H1 (cell line): Measurements from ENCODE around the gene C5orf52. TPM values are rescaled to one million over a fixed set of nuclear protein-coding genes. Genes with fewer than 3 reads are reported as not detected.

ENCODE experiments used
- CTCF ChIA-PET: fragments of 300-600 bp; sonication (Branson Sonifier 250); formaldehyde crosslinking; loops from one replicate; lab custom pipeline; 2021; ENCODE audit not compliant: partially characterized antibody; lab: Charles Lee
- POLR2A ChIA-PET: fragments of 300-600 bp; sonication (Branson Sonifier 250); formaldehyde crosslinking; loops from one replicate; lab custom pipeline; 2021; ENCODE audit warnings: inconsistent platforms; ENCODE audit not compliant: partially characterized antibody; lab: Charles Lee
- DNase-seq, 2 experiments: peaks; one replicate each; pipeline versions ENCODE4 v3.0.0 to v3.0.0-alpha.2; 2010 to 2022; ENCODE audit warnings: low spot score in 2 of 2, low read depth in 1 of 2, mixed read lengths in 1 of 2
- FAIRE-seq: peaks from 2 replicates; lab custom pipeline; 2011; peaks lifted over from hg19 to GRCh38; lab: Jason Lieb, UNC
- H2AFZ ChIP-seq: 2 replicates; pipeline ENCODE4 v1.8.1; 2012; ENCODE audit warnings: low read length, inconsistent platforms
- H2AK5ac ChIP-seq: 2 replicates; pipeline ENCODE4 v1.6.1; 2013; ENCODE audit warnings: low read depth, low read length
- H2BK120ac ChIP-seq: replicated peaks from 2 replicates; pipeline ENCODE3; 2013; ENCODE audit warnings: low read depth, low read length, inconsistent platforms
- H2BK12ac ChIP-seq: 2 replicates; pipeline ENCODE4 v1.6.1; 2013; ENCODE audit warnings: low read depth, low read length
- H2BK15ac ChIP-seq: 2 replicates; pipeline ENCODE4 v1.6.1; 2013; ENCODE audit warnings: low read length
- H2BK20ac ChIP-seq: 2 replicates; pipeline ENCODE4 v1.6.1; 2013; ENCODE audit warnings: low read length
- H2BK5ac ChIP-seq: 2 replicates; pipeline ENCODE4 v1.6.1; 2013; ENCODE audit warnings: low read depth, low read length
- H3K14ac ChIP-seq: 2 replicates; pipeline ENCODE4 v1.6.1; 2013; ENCODE audit warnings: inconsistent platforms; ENCODE audit not compliant: insufficient read length
- H3K18ac ChIP-seq: 2 replicates; pipeline ENCODE4 v1.6.1; 2013; ENCODE audit warnings: low read length; ENCODE audit errors: extremely low read depth
- H3K23ac ChIP-seq: 2 replicates; pipeline ENCODE4 v1.6.1; 2013; ENCODE audit warnings: inconsistent platforms; ENCODE audit not compliant: insufficient read length
- H3K23me2 ChIP-seq: 2 replicates; pipeline ENCODE4 v1.6.1; 2013; ENCODE audit warnings: low read depth, low read length
- H3K27ac ChIP-seq: 2 replicates; pipeline ENCODE4 v1.6.1; 2011; ENCODE audit warnings: low read depth, low read length, inconsistent platforms
- H3K27me3 ChIP-seq, 4 experiments: replicated peaks in 1 of 4; 1 replicate in 1 of 4; 2 replicates in 3 of 4; pipeline versions ENCODE4 v1.6.1 to v1.8.1; 2011 to 2013; ENCODE audit warnings: low read length in 3 of 4, mild to moderate bottlenecking in 3 of 4, inconsistent platforms in 2 of 4, mixed read lengths in 2 of 4, moderate library complexity in 1 of 4; ENCODE audit not compliant: control insufficient read depth in 3 of 4, insufficient read depth in 3 of 4; ENCODE audit errors: extremely low read depth in 1 of 4
- H3K36me3 ChIP-seq, 4 experiments: 2 replicates each; pipeline versions ENCODE4 v1.6.1 to v1.8.1; 2011 to 2013; ENCODE audit warnings: mild to moderate bottlenecking in 4 of 4, low read length in 3 of 4, moderate library complexity in 2 of 4, control low read depth in 1 of 4, inconsistent platforms in 1 of 4; ENCODE audit not compliant: insufficient read depth in 4 of 4, control insufficient read depth in 2 of 4
- H3K4ac ChIP-seq: replicated peaks from 2 replicates; pipeline ENCODE3; 2013; ENCODE audit warnings: low read length, low read depth, mixed read lengths, inconsistent platforms; ENCODE audit not compliant: insufficient read length
- H3K4me1 ChIP-seq, 4 experiments: replicated peaks in 1 of 4; 1 replicate in 1 of 4; 2 replicates in 3 of 4; pipeline versions ENCODE4 v1.6.1 to v1.8.1; 2011 to 2013; ENCODE audit warnings: low read length in 3 of 4, inconsistent platforms in 2 of 4, mixed read lengths in 1 of 4; ENCODE audit not compliant: insufficient read depth in 4 of 4, control insufficient read depth in 3 of 4
- H3K4me2 ChIP-seq, 2 experiments: 2 replicates each; pipeline versions ENCODE4 v1.6.1 to v1.8.1; 2011 to 2013; ENCODE audit warnings: low read depth in 2 of 2, low read length in 2 of 2, control low read depth in 1 of 2, inconsistent platforms in 1 of 2, mild to moderate bottlenecking in 1 of 2; ENCODE audit not compliant: insufficient read depth in 1 of 2
- H3K4me3 ChIP-seq, 4 experiments: fragments of 200-600, 300-600 bp in 1 of 4; sonication (generic), shearing (Covaris generic), sonication (Bioruptor Twin) in 1 of 4; 2 replicates each; pipeline versions ENCODE4 v1.5.1 to v1.8.1; 2011 to 2016; ENCODE audit warnings: low read length in 4 of 4, low read depth in 3 of 4, control low read depth in 2 of 4, inconsistent platforms in 2 of 4, mild to moderate bottlenecking in 2 of 4, mixed read lengths in 1 of 4, moderate library complexity in 1 of 4; ENCODE audit not compliant: insufficient read depth in 2 of 4; ENCODE audit errors: extremely low read depth in 1 of 4
- H3K56ac ChIP-seq: replicated peaks from 2 replicates; pipeline ENCODE3; 2013; ENCODE audit warnings: low read depth, mild to moderate bottlenecking, mixed read lengths, low read length, inconsistent platforms; ENCODE audit not compliant: insufficient read length
- H3K79me1 ChIP-seq: 2 replicates; pipeline ENCODE4 v1.6.1; 2013; ENCODE audit warnings: low read depth, low read length, control low read depth
- H3K79me2 ChIP-seq, 2 experiments: 2 replicates each; pipeline versions ENCODE4 v1.6.1 to v1.8.1; 2012 to 2013; ENCODE audit warnings: low read length in 2 of 2, mild to moderate bottlenecking in 2 of 2, inconsistent platforms in 1 of 2; ENCODE audit not compliant: insufficient read depth in 2 of 2, control insufficient read depth in 1 of 2
- H3K9ac ChIP-seq, 4 experiments: replicated peaks in 1 of 4; 1 replicate in 1 of 4; 2 replicates in 3 of 4; pipeline versions ENCODE4 v1.6.1 to v1.8.1; 2011 to 2013; ENCODE audit warnings: low read depth in 3 of 4, low read length in 3 of 4, control low read depth in 2 of 4, mild to moderate bottlenecking in 2 of 4, moderate library complexity in 2 of 4, inconsistent platforms in 1 of 4; ENCODE audit errors: extremely low read depth in 1 of 4
- H3K9me3 ChIP-seq, 2 experiments: 2 replicates each; pipeline versions ENCODE4 v1.6.1 to v1.8.1; 2012 to 2013; ENCODE audit warnings: mild to moderate bottlenecking in 2 of 2, moderate library complexity in 2 of 2, control low read depth in 1 of 2, inconsistent platforms in 1 of 2, low read depth in 1 of 2, low read length in 1 of 2, mixed read lengths in 1 of 2; ENCODE audit not compliant: insufficient read depth in 2 of 2
- H4K20me1 ChIP-seq, 2 experiments: replicated peaks in 1 of 2; 2 replicates each; pipeline versions ENCODE3 to v1.8.1; 2011 to 2013; ENCODE audit warnings: inconsistent platforms in 2 of 2, low read length in 2 of 2, mild to moderate bottlenecking in 1 of 2; ENCODE audit not compliant: insufficient read depth in 2 of 2, control insufficient read depth in 1 of 2
- H4K5ac ChIP-seq: 2 replicates; pipeline ENCODE4 v1.6.1; 2013; ENCODE audit warnings: low read length, low read depth, mixed read lengths, inconsistent platforms; ENCODE audit not compliant: insufficient read length
- H4K8ac ChIP-seq: 2 replicates; pipeline ENCODE4 v1.8.0; 2013; ENCODE audit warnings: mild to moderate bottlenecking, moderate library complexity, low read length, inconsistent platforms; ENCODE audit not compliant: insufficient read depth; ENCODE audit errors: extremely low read depth
- H4K91ac ChIP-seq: replicated peaks from 2 replicates; pipeline ENCODE3; 2013; ENCODE audit warnings: low read length, mixed read lengths, inconsistent platforms; ENCODE audit not compliant: insufficient read length
- ATF3 ChIP-seq: IDR thresholded peaks from 2 replicates; pipeline ENCODE4 v1.6.1; 2011; ENCODE audit warnings: low read depth, mild to moderate bottlenecking, low read length; ENCODE audit not compliant: insufficient read depth
- BCL11A ChIP-seq, 2 experiments: IDR thresholded peaks; one replicate each; pipeline ENCODE4 v1.6.1; 2011; ENCODE audit warnings: low read depth in 2 of 2, low read length in 2 of 2, mild to moderate bottlenecking in 2 of 2
- CHD1 ChIP-seq: IDR thresholded peaks from 2 replicates; pipeline ENCODE4 v1.6.1; 2012; ENCODE audit warnings: low read depth, low read length, improper control_type of control experiment
- EP300 ChIP-seq, 2 experiments: IDR thresholded peaks; 1 replicate in 1 of 2; 2 replicates in 1 of 2; pipeline ENCODE4 v1.6.1; 2011 to 2012; ENCODE audit warnings: low read depth in 2 of 2, low read length in 2 of 2, mild to moderate bottlenecking in 2 of 2, borderline replicate concordance in 1 of 2, inconsistent platforms in 1 of 2, moderate library complexity in 1 of 2
- GABPA ChIP-seq: IDR thresholded peaks from 2 replicates; pipeline ENCODE4 v1.6.1; 2011; ENCODE audit warnings: mild to moderate bottlenecking, low read length, moderate library complexity, borderline replicate concordance; ENCODE audit not compliant: insufficient read depth
- HDAC6 ChIP-seq: IDR thresholded peaks from one replicate; pipeline ENCODE4 v1.7.1; 2012; ENCODE audit warnings: low read depth, mild to moderate bottlenecking, inconsistent platforms, low read length, moderate library complexity
- JUN ChIP-seq: IDR thresholded peaks from 2 replicates; pipeline ENCODE4 v1.6.1; 2011; ENCODE audit warnings: low read depth, mild to moderate bottlenecking, improper control_type of control experiment, low read length
- MAFK ChIP-seq: IDR thresholded peaks from 2 replicates; pipeline ENCODE4 v1.6.1; 2012; ENCODE audit warnings: low read depth, mild to moderate bottlenecking, improper control_type of control experiment, low read length
- MAX ChIP-seq: IDR thresholded peaks from 2 replicates; pipeline ENCODE4 v1.6.1; 2012; ENCODE audit warnings: inconsistent platforms
- POU5F1 ChIP-seq: IDR thresholded peaks from 2 replicates; pipeline ENCODE4 v1.6.1; 2011; ENCODE audit warnings: low read depth, mild to moderate bottlenecking, low read length, moderate library complexity
- SP1 ChIP-seq: IDR thresholded peaks from 2 replicates; pipeline ENCODE4 v1.6.1; 2011; ENCODE audit warnings: low read depth, low read length
- TCF12 ChIP-seq: IDR thresholded peaks from 2 replicates; pipeline ENCODE4 v1.6.1; 2011; ENCODE audit warnings: low read depth, mild to moderate bottlenecking, low read length
- polyA plus RNA-seq, 7 experiments: library from polyadenylated mRNA; depleted of rRNA in 3 of 7; stranded (reverse) in 5 of 7; unstranded in 2 of 7; fragments of >200 nt in 5 of 7; fragments of 200-250 nt in 2 of 7; gene quantifications; 1 replicate in 5 of 7; 2 replicates in 1 of 7; 4 replicates in 1 of 7; pipeline versions ENCODE4 v1.2.1 to v1.2.3, GENCODE V29; 2011 to 2013; ENCODE audit warnings: missing spikeins in 2 of 7, mixed read lengths in 2 of 7
- total RNA-seq: library from RNA; stranded (reverse); fragmentation: NEBNext Ultra II Directional; extraction: Animal tissue kit (Norgen Biotek cat#: 25700); gene quantifications from 2 replicates; pipeline ENCODE4 v1.2.1, GENCODE V29; 2021
- TF ChIP-seq, protein P1 (sequence below), 3 experiments: IDR thresholded peaks; 1 replicate in 2 of 3; 2 replicates in 1 of 3; pipeline versions ENCODE4 v1.5.1 to v1.6.1; 2011; ENCODE audit warnings: low read length in 3 of 3, mild to moderate bottlenecking in 3 of 3, inconsistent platforms in 2 of 3, low read depth in 1 of 3, moderate library complexity in 1 of 3; ENCODE audit not compliant: insufficient read depth in 1 of 3; ENCODE audit errors: control extremely low read depth in 1 of 3

C5orf52 gene
- total and polyA plus RNA-seq, 2 of the 8 experiments (the other 6 are each of a cell fraction or from before 2014, with no cell fraction given): not detected

- Histone ChIP-seq H3K14ac (no peak overlapping the region), H3K79me1 (no peaks in the 10 kb centered on the region), H2BK120ac (no peak overlapping the region), H3K56ac (no peak overlapping the region), H3K4me2 (no peak overlapping the region), H3K23me2 (no peaks in the 10 kb centered on the region), H2BK12ac (no peak overlapping the region), H2AFZ (no peak overlapping the region), H4K8ac (no peak overlapping the region), H3K4me1 (no peaks in the 10 kb centered on the region), H3K79me2 (no peaks in the 10 kb centered on the region), H3K18ac (no peak overlapping the region), H3K36me3 (no peaks in the 10 kb centered on the region), H3K4me3 (no peak overlapping the region), H4K5ac (no peak overlapping the region), H3K27me3 (no peaks in the 10 kb centered on the region), H3K23ac (no peak overlapping the region), H2BK5ac (no peak overlapping the region), H2BK20ac (no peak overlapping the region), H3K27ac (no peak overlapping the region), H2BK15ac (no peak overlapping the region), H3K9ac (no peak overlapping the region), H2AK5ac (no peak overlapping the region), H3K9me3 (no peaks in the 10 kb centered on the region), H3K4ac (no peak overlapping the region), H4K91ac (no peak overlapping the region), H4K20me1 (no peaks in the 10 kb centered on the region)
- FAIRE-seq: no peak
- ChIA-PET POLR2A (no interaction called here), CTCF (no interaction called here)
- DNase-seq: no peak
- no peak for TF ChIP-seq SP1
- TF ChIP-seq HDAC6: no peak
- TF ChIP-seq MAX: no peak
- no peak for TF ChIP-seq GABPA
- no peak for TF ChIP-seq EP300 (IDR thresholded peaks at IDR 0.05; ENCODE audit: borderline replicate concordance in 1 of 2, low read depth in 2 of 2, low read length in 2 of 2)
- TF ChIP-seq MAFK: no peak
- no peak for TF ChIP-seq TCF12
- TF ChIP-seq BCL11A (IDR thresholded peaks at IDR 0.05; ENCODE audit: low read depth in 2 of 2, low read length in 2 of 2): no peak
- TF ChIP-seq, protein P1, sequence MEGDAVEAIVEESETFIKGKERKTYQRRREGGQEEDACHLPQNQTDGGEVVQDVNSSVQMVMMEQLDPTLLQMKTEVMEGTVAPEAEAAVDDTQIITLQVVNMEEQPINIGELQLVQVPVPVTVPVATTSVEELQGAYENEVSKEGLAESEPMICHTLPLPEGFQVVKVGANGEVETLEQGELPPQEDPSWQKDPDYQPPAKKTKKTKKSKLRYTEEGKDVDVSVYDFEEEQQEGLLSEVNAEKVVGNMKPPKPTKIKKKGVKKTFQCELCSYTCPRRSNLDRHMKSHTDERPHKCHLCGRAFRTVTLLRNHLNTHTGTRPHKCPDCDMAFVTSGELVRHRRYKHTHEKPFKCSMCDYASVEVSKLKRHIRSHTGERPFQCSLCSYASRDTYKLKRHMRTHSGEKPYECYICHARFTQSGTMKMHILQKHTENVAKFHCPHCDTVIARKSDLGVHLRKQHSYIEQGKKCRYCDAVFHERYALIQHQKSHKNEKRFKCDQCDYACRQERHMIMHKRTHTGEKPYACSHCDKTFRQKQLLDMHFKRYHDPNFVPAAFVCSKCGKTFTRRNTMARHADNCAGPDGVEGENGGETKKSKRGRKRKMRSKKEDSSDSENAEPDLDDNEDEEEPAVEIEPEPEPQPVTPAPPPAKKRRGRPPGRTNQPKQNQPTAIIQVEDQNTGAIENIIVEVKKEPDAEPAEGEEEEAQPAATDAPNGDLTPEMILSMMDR (IDR thresholded peaks at IDR 0.05; ENCODE audit: control extremely low read depth in 1 of 3, insufficient read depth in 1 of 3, low read depth in 1 of 3, low read length in 3 of 3): no peak
- TF ChIP-seq POU5F1: no peak
- no peak for TF ChIP-seq CHD1
- no peak for TF ChIP-seq ATF3
- no peak for TF ChIP-seq JUN
These were observed 43.2 kb downstream of the C5orf52 start for GRCh38 chr5:157714596-157714864.
